Measurements from ENCODE around the gene ARHGAP8.

ARHGAP8 gene

DNA sequence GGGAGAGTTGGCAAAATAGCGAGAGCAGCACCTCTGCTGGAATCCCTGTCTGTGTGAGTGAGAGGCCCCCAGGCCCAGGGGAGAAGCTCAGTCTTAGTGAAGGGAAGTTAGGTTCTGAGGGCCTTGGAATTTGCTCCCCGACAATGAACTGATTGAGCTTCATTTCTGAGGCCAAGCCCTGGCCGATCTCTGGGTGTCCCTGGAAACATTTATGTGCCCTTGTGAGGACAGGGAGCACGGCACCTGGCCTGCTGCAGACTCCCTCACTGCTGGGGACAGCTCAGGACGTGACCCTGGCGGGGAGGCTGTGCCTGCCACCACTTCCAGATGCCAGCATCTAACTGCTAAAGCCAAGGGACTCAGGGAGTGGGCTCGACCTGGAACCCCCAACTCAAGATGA is 52.0 kb downstream of the ARHGAP8 start:
- DNase-seq (ENCODE audit: low read depth), result no peak

DNA sequence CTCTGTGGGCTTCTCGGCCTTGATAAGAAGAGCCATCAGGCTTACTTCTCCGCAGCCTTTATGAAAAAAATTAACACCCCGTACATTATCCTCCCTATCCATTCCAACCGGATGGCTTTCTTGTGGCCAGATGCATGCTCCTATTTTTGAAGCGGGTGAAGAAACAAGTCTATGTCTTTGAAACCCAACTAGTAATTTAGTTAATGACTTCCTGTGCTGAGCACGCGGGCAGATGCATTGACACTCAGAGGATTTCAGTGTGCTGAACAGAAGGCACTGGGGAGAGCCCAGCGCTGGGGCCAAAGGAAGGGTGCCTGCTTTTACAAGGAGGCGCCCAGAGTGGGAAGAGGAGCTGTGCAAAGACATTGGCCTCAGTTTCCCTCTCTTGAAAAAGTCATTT is 53.3 kb downstream of the ARHGAP8 start:
- DNase-seq (ENCODE audit: low read depth), result no peak

DNA sequence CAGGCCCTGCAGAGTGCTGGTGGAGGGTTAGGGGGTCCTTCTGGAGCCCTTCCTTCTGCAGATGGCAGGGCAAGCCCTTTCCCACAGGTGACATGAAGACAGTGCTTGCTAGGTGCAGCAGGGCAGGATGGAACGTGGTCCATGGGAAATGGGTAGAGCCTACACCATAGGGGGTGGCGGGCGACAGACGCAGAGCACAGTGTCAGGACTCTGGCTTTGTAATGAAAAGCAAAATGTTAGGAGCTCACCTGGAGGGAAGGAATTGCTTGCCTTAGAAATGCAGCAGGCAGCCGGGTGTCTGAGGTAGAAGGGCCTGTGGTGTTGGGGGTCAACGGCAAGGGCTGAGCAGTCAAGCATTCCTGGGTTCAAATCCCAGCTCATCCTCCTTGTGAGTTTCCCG is 54.9 kb downstream of the ARHGAP8 start:
- DNase-seq (ENCODE audit: low read depth), result no peak

DNA sequence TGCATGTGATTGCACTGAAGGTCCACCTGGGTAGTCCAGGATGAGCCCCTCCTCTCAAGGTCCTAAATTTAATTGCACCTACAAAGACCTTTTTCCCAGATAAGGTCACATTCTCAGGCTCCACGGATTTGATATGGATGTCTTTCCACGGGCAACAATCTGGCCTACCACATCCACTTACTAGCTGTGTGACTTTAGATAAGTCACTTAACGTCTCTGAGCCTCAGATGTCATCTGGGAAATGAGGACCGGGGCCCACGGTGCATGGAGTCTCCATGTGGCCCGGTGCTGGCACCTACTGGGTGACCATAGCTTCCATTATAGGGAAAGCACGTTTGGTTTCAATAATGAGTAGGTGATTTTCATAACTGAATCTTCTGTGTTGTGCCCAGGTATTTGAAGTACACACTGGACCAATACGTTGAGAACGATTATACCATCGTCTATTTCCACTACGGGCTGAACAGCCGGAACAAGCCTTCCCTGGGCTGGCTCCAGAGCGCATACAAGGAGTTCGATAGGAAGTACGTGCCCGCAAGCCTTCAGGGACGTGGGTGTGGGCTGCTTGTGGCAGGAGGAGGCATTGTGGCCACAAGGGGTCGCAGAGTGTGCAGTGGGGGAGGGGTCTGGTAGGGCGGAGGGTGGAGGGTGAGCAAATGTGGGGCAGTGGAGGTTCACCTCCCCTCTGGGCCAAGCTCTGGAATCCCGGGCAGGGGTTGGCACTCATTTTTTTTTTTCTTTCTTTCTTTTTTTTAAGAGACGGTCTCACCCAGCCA is 55.7 kb downstream of the ARHGAP8 start:
- no peak for DNase-seq (ENCODE audit: low read depth)

DNA sequence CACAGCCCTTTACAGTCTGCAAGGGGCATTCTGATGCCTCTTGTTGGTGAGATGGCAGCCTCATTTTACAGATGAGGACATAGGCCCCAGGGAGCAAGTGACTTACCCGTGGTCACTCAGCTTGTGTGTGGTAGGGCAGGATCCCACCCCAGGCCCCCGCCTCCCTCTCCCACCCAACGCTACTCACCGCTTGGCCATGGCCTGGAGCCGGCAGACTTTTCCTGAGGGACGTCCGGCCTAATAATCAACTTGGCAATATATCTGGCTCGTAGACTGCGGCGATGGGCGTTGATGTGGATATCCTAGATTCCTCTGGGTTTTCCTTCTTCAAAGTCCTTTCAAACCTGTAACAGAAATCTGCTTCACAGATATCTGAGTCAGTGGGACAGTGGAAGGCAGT is 57.1 kb downstream of the ARHGAP8 start:
- DNase-seq (ENCODE audit: low read depth), result no peak

DNA sequence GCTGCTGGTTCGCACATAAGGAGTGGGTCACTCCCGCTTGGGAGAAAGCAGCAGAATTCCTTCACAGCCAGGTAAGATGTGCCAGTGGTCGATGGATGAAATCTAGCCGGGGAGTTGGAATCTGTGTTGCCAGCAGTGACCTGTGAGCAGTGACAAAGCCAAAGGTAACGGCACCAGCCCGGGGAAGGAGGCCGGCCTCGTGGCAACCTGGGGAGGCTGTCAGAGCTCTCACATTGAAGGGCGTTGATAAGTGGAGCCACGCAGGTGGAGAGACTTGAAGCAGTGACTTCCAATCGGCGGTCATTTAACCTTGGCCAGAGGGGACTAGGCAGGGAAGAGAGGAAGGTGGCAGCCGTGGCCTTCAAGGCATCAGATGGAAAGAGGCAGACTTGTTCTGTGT is 58.8 kb downstream of the ARHGAP8 start:
- DNase-seq (ENCODE audit: low read depth), result no peak

DNA sequence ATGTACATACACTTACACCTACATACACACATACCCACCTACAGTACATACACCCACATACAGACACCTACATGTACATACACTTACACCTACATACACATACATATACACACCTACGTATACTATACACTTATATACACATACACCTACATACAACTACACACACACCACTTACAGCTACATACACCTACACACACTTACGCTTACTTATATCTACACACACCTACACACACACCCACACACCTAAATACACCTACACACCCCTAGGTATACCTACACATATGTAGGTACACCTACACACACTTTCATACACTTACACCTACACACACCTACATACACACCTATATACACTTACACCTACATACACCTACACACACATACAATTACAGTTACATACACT is 61.0 kb downstream of the ARHGAP8 start:
- DNase-seq (ENCODE audit: low read depth), result no peak

DNA sequence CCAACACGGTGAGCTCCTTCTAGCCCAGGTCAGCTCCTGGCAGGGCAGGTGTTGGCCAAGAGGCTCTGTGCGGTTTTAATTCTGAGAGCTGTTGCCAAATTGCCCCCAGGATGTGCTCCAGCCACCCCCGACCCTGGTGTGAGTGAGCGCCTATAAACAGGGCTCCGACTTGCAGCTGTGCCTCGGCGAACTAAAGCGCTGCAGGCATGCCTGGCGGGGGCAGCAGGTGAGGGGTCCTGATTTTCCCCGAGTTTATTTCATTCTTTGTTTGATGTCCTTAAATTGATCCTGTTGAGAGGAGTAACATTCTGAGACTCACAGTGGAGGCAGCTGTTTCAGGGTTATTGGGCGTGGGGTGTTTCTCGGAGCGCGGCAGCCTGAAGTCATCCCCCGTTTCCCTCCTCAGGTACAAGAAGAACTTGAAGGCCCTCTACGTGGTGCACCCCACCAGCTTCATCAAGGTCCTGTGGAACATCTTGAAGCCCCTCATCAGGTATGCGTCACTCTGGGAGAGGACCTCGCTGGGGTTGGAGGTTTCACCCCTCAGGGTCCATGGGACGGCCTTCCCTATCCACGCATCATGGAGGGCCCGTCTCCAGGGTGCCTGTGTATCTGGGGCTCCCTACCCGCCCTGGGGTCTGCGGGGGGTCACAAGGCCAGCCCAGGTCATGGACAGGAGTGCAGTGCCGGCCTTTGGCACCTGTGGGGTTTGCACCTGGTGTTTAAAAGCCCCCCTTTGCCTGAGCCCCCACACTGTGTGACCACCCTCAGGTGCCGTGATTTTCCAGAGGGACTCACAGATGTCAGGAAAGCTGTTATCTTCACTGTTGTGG is 62.1 kb downstream of the ARHGAP8 start:
- DNase-seq (ENCODE audit: low read depth), result no peak

DNA sequence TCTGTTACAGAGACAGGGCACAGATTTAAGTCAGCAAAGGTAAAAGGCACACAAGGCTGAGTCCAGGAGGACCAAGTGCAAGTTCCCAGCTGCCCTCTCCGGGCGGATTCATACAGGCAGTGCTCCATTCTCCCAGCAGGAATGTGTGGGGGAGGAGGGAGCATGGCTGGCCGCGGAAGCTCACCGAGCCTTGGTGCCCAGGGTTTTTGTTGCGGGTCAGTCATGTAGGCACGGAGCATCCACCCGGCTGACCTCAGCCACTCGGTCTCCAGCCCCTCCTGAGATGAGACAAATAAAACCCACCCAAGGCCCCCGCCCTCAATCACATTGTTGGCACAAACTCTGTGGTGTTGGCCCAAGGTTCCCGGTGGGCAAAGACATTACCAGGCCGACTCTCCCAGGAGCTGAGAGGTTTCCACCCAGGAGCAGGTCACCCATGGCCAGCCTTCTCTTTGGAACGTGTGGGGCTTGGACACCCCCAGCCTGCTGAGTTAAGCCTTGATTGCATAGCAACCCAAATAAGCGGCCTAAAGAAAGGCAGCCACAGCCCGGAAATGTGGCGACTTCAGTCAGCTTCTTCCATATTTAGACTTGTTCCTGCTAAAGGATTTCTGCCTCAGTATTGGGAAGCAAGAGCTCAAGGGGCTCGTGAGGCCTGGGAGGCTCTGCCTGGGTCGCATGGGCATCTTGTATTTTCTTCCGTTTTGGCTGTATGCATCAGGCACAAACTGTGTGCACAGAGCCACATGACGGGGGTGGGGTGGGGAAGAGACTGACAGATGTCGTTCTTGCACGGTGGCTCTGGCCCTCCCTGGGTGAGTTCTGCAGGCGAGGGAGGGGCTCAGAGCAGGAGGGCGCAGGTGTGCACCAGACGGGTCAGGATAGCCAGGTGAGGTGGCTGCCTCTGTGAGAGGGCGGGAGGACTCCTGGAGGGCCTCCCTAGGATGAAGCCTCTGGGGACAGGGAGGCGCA is 63.0 kb downstream of the ARHGAP8 start:
- no peak for DNase-seq (ENCODE audit: low read depth)

DNA sequence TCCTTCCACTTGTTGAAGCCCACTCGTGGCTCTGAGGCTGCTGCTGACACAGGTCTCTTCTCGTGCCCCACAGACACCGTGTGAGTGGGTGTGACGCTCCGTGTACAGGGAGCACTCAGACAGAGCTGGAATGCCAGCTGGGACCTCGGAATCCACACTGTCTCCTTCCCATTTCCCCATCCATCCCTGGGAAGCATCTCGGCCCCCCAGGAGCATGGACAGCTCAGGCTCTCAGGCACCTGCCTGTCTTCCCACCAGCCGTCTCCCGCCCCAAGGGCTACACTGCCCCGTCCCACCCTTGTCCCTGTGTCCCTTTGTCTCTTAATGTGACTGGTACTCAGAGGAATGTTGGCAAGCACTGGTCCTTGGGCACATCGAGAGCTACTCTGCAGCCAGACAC is 63.8 kb downstream of the ARHGAP8 start:
- DNase-seq (ENCODE audit: low read depth), result no peak

DNA sequence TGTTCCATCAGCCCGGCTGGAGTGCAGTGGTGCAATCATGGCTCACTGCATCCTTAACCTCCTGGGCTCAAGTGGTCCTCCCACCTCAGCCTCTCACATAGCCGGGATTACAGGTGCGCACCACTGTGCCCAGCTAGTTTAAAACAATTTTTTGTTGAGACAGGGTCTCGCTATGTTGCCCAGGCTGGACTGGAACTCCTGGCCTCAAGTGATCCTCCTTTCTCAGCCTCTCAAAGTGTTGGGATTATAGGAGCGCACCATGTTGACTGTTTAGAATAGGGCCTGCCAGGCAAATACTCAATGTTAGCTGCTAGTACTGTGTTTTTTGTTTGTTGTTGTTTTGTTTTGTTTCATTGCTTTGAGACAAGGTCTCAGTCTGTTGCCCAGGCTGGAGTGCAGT is 66.4 kb downstream of the ARHGAP8 start:
- DNase-seq (ENCODE audit: low read depth), result no peak

DNA sequence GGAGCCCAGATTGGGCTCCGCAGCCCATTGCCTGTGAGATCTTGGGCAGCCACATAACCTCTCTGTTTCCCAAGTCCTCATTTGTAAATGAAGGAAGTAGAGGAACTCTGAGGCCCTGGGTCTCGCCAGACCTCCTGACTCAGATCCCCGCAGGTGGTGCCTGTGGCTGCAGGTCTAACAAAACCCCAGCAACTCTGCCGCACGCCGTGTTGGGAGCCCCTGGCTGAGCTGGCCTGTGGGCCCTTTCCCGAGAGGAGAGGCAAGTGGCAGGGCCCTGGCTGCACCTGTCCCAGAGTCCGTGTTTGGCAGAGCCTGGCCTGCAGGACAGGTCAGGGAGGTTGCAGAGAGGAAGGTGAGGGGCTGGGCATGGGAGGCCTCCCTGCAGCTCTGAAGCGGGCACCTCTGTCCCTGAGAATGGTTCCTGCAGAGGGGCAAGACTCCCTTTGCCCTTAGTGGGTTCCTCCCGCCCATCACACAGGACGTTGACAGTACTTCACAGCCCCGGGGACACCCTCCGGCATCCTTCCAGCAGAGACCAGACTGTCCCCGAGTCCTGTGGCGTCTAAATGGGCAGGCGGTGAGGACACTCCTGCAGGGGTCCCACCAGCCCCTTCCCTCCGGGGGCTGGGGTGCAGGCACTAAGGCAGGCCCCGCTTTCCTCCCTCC is 67.7 kb downstream of the ARHGAP8 start:
- DNase-seq (ENCODE audit: low read depth), result no peak

DNA sequence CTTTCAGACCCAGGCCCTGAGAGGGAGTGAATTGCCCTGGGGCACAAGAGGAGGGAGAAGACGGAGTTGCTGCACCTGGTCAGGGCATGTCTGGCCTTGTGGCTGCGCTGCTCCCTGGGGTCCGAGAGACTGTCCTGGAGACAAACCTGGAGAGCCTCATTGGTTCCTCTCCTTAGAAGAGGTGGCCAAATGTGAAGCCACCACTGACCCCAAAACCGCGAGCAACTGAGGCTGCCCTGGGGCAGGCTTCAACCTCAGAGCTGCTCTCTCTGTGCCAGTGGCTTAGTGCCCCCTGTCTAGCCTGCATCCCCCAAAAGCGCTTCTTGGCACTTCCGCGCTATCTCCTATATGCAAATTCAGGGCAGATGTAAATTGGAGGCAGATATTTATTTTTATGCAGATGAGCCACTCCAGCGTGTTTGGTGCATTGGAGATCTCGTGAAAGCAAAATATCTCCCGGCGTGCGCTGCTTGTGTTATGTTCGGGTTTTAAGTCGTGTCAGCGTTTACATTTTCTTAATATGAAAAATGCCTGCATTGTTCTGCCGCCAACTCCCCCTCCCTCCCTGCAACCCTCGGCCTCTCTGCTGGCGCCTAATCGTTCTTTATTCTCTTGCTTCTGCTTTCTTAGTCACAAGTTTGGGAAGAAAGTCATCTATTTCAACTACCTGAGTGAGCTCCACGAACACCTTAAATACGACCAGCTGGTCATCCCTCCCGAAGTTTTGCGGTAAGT is 69.5 kb downstream of the ARHGAP8 start:
- no peak for DNase-seq (ENCODE audit: low read depth)

DNA sequence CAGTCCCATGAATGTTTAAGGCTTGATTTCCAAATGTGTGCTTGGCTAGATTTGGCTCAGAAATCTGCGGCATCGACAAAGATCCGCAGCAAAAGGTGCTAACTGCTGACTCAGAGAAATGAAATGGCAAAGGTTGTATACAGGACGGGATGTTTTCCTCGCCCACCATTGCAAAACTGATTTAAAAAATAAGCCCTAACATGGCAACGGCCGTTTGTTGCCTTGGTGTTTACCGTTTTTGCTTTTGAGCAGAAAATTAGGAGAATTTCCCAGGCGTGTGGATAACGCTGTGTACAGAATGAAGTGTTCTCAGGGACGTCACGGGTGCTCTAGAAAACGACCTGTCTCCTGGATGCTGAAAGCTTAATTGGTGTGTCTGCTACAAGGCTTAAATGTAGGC is 70.2 kb downstream of the ARHGAP8 start:
- no peak for DNase-seq (ENCODE audit: low read depth)

DNA sequence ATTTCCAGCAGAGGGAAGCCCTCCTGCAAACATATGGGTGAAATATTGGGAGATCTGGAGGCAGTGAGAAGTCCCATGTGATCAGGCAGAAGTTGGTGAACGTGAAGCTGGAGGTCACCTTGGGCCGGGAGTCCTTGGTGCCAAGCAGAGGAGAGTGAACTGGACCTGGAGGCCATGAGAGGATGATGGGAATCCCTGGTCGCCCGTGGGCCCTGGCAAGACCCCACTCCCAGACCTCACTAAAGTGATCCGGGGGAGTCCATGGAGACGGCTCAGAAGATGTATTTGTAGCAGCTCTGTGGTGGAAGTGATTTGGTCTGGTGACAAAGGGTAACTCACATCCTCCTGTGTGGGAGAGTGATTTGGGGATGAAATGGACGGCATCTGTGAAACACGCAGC is 71.0 kb downstream of the ARHGAP8 start:
- DNase-seq (ENCODE audit: low read depth), result no peak

DNA sequence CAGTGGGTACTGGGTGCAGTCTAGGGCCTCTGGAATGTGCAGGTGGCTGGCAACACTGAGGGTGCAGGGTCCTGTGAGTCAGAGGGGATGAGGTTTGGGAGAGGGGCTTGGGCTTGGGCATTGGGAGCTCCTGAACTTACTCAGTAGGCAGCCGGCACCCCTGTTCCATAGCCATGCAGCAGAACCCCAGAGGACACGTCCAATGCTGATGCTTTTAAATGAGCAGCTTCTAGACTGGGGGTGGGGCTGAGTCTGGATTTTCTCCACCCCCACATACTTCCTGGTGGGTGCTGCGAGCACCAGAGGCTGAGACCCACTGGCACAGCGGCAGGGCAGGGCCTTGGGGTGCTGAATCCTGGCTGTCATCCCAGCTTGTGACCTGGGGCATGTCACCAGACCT is 71.4 kb downstream of the ARHGAP8 start:
- DNase-seq (ENCODE audit: low read depth), result no peak

DNA sequence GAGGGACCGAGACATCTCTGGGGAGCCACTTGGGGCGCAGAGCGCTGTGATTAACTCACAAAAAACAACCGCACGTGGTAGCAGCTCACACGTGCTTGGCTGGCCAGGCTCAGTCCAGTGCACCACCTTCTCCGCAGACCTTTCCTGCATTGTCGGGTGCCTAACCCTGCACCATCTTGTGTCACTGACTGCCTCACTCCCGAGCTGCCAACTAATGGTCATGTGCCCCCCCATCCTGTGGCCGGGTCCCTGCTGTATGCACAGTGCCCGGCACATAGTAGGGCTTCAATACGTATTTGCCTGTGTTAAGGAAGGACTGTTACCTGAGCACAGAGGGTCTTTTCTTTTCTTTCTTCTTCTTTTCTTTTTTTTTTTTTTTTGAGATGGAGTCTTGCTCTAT is 71.9 kb downstream of the ARHGAP8 start:
- no peak for DNase-seq (ENCODE audit: low read depth)

DNA sequence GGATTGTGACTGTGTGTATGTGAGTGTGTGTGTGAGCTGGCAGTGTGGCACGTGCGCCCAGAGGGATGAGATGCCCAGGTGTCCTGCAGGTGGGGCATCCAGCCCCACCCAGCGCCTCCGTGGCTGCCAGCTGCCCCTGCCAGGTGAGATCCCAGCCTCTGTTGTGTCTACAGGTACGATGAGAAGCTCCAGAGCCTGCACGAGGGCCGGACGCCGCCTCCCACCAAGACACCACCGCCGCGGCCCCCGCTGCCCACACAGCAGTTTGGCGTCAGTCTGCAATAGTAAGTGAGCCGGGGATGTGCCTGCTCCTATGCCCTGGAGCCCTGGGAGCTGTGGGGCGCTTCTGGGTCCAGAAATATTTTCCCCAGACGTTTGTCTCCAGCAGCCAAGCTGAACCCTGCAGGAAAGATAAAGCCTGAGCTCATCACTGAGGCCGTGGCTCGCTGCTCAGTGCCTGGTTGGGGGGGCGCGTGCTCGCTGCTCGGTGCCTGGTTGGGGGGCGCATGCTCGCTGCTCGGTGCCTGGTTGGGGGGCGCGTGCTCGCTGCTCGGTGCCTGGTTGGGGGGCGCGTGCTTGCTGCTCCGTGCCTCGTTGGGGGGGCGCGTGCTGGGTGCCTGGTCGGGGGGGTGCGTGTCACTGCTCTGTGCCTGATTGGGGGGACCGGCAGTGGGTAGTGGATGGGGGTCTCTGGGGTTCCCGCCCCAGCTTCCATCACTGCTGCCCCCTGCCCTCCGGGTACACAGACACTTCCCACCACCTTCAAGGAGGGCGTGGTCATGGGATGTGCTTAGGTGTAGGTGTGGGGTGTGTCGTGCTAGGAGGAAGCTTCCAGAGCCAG is 73.2 kb downstream of the ARHGAP8 start:
- DNase-seq (ENCODE audit: low read depth), result no peak

DNA sequence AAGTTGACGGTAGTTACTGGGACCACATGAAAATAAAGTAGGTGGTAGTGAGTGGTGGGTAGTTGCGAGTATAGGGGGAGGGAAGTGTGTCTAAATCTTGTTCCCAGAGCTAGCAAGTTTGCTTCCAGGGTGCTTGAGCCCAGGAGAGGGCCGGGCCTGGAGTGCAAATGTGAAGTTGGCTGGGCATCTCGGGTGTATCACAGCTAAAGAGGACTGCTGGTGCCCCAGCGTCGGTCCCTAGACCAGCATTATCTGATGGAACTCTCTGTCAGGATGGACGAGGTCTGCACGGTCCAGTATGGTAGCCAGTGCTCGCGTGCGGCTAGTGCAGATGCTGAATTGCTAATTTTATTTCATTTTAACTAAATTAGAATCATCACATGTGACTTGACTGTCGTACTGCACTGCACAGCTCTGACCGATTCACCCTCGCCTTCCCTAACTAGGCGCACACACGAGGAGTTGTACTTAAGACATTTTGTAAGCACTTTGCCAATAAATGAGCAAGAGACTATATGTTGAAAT is 75.4 kb downstream of the ARHGAP8 start:
- no peak for DNase-seq (ENCODE audit: low read depth)

DNA sequence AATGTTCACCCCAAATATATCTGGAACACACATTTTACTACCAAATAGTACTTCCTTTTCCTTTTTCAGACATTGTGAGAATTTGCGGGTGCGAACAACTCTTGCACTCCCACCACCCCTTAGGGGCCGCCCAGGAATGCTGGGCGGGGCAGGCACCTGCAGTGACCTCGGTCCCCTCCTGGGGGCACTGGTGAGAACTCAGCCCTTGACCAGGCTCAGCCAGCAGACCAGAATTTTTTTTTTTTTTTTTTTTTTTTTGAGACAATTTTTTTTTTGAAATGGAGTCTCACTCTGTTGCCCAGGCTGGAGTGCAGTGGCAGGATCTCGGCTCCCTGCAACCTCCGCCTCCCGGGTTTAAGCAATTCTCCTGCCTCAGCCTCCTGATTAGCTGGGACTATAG is 75.8 kb downstream of the ARHGAP8 start:
- no peak for DNase-seq (ENCODE audit: low read depth)

Data from activated T-helper 9 cell treated with anti-CD3 and anti-CD28 coated beads, Interleukin-2, amount 50 U/mL, for 16 hours (primary cell).